ENCODE measurements around the gene PPY.
"Not testable (repeated sequence)": the region's sequence is repeated elsewhere in the genome, so short reads cannot be mapped to it uniquely, and the experiment has no call there.

PPY gene

DNA sequence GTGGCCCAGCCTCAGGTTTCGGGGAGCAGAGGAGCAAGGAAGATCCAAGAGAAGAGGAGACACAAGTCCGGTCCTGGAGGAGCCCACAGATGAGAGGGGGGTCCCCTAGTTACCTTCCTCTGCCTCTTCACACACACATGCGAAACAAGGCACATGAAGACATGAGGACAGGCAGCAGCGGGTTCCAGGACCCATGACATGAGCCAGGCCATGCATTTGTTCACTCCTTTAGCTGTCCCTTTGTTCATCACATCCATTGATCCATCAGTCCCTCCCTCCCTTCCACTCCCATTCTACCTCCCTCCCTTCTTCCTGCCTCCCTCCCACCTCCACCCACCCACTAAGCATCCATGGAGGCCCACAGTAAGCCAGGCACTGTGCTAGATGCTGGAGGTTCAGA, 9.4 kb downstream of the PPY start:
- H3K27me3 ChIP-seq (ENCODE audit: control insufficient read depth, insufficient read depth, low read length): 0 out of 2 replicates have a peak, but pooled peaks cover 2% of the 10 kb centered on the region

DNA sequence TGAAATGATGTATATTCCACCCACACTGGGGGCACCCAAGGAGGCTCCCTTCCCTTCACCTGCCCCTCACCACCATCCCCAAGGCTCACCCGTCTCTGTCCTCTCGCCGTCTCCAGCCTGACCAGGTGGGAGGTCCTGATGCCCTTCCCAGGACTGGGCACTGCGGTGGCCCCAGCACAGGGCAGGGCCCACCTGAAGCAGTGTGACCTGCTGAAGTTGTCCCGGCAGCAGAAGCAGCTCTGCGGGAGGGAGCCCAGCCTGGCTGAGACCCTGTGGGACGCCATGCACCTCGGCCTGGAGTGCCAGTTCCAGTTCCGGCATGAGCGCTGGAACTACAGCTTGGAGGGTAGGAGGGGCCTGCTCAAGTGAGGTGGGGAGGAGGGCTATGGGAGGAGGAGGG, 9.9 kb downstream of the PPY start:
- DNase-seq (ENCODE audit: low read depth, low spot score): no peak

More for the DNA sequence above, 9.4 kb downstream of the PPY start:
- H3K4me3 ChIP-seq (ENCODE audit: low read length): no peak overlapping the region
- DNase-seq (ENCODE audit: low read depth, low spot score): no peak
- H3K27ac ChIP-seq (ENCODE audit: low read length): no peak overlapping the region
- WGBS (ENCODE audit: insufficient coverage, insufficient read length): no CpG with 5 or more reads among the region's 4 CpGs
- H3K4me1 ChIP-seq (ENCODE audit: control insufficient read depth, insufficient read depth, low read length): 0 out of 2 replicates have a peak, but pooled peaks cover 1% of the 10 kb centered on the region
- H3K9me3 ChIP-seq (ENCODE audit: control insufficient read depth, insufficient read depth, low read length): no peaks in the 10 kb centered on the region
- no peaks in the 10 kb centered on the region for H3K36me3 ChIP-seq (ENCODE audit: control insufficient read depth, insufficient read depth, low read length)

DNA sequence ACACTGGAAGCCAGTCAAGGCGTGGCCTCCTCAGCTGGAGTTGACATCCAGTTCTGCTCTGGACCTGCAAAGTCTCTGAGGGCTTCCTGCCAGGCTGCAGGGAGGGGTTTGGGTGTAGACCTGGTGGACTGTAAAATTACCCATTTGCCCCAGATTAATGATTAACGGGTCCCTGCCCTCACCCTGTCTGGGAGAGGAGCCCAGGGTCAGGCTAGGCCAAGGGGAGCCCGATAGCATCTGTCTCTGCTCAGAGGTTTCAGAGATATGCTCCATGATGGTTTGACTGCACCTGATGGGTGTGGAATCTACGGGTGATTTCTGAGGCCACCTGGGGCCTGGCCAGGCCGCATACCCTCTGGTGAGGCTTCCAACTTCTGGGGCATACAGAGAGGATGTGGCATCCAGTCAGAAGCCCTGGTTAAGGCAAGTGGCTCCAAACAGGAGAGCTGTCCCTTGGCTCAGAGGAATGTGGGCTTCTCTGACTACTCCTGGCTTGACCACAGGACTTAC, 11.2 kb downstream of the PPY start:
- H3K27ac ChIP-seq (ENCODE audit: low read length): no peak overlapping the region
- no CpG with 5 or more reads among the region's 5 CpGs for WGBS (ENCODE audit: insufficient coverage, insufficient read length)
- no peak overlapping the region for H3K4me3 ChIP-seq (ENCODE audit: low read length)
- no peak for DNase-seq (ENCODE audit: low read depth, low spot score)
- H3K27me3 ChIP-seq (ENCODE audit: control insufficient read depth, insufficient read depth, low read length): peaks cover 14% of the 10 kb centered on the region; the same call in 1 of the 2 replicates
- H3K4me1 ChIP-seq (ENCODE audit: control insufficient read depth, insufficient read depth, low read length): peaks cover 5% of the 10 kb centered on the region; the same call in 1 of the 2 replicates
- no peaks in the 10 kb centered on the region for H3K36me3 ChIP-seq (ENCODE audit: control insufficient read depth, insufficient read depth, low read length)
- H3K9me3 ChIP-seq (ENCODE audit: control insufficient read depth, insufficient read depth, low read length): no peaks in the 10 kb centered on the region

More for the DNA sequence above, 9.9 kb downstream of the PPY start:
- Histone ChIP-seq H3K36me3 (ENCODE audit: control insufficient read depth, insufficient read depth, low read length) (no peaks in the 10 kb centered on the region), H3K4me3 (ENCODE audit: low read length) (no peak overlapping the region), H3K4me1 (ENCODE audit: control insufficient read depth, insufficient read depth, low read length) (0 out of 2 replicates have a peak, but pooled peaks cover 1% of the 10 kb centered on the region), H3K9me3 (ENCODE audit: control insufficient read depth, insufficient read depth, low read length) (no peaks in the 10 kb centered on the region), H3K27me3 (ENCODE audit: control insufficient read depth, insufficient read depth, low read length) (peaks cover 6% of the 10 kb centered on the region; the same call in 1 of the 2 replicates), H3K27ac (ENCODE audit: low read length) (no peak overlapping the region)
- no CpG with 5 or more reads among the region's 10 CpGs for WGBS (ENCODE audit: insufficient coverage, insufficient read length)

DNA sequence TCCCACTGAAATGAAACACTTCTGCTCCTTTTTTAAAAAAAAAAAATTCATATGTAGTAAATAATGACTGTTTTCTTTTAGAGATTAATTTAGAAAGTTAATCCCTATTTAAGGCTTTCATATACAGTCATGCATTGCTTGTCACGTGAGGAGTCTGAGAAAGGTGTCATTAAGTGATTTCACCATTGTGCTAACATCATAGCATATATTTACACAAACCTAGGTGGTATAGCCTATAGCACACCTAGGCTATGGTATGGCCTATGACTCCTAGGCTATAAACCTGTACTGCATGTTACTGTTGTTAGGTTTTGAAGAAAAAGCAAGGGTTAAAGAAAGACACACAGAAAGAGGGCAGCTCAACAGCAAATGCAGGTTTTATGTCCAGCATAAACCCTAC, 13.7 kb downstream of the PPY start:
- H3K4me3 ChIP-seq (ENCODE audit: low read length): no peak overlapping the region
- H3K36me3 ChIP-seq (ENCODE audit: control insufficient read depth, insufficient read depth, low read length): no peaks in the 10 kb centered on the region
- no peaks in the 10 kb centered on the region for H3K9me3 ChIP-seq (ENCODE audit: control insufficient read depth, insufficient read depth, low read length)
- WGBS (ENCODE audit: insufficient coverage, insufficient read length): no CpG with 5 or more reads among the region's 1 CpG
- H3K27ac ChIP-seq (ENCODE audit: low read length): no peak overlapping the region
- H3K4me1 ChIP-seq (ENCODE audit: control insufficient read depth, insufficient read depth, low read length): peaks cover 3% of the 10 kb centered on the region; the same call in 1 of the 2 replicates
- DNase-seq (ENCODE audit: low read depth, low spot score): no peak
- peaks cover 15% of the 10 kb centered on the region; the same call in 1 of the 2 replicates for H3K27me3 ChIP-seq (ENCODE audit: control insufficient read depth, insufficient read depth, low read length)

DNA sequence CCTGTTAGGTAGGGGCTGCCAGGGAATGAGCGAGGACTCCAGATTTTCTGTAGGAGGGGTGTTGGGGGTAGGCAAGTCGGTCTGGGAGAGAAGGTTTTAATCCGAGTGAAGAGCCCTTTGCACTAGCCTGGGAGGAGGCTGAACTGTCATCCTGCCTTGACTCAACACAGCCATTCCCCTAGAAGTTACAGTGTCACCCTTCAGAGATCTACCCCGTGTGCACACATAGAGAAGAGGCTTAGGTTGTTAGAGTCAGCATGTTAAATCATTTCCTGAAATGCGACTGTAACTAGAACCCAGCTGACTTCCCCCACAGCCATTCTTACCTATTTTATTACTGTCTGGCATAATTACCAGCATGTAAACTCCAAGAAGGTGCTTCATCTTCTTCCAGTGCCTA, 14.3 kb downstream of the PPY start:
- H3K36me3 ChIP-seq (ENCODE audit: control insufficient read depth, insufficient read depth, low read length); H3K9me3 ChIP-seq (ENCODE audit: control insufficient read depth, insufficient read depth, low read length); H3K4me1 ChIP-seq (ENCODE audit: control insufficient read depth, insufficient read depth, low read length); DNase-seq (ENCODE audit: low read depth, low spot score); H3K4me3 ChIP-seq (ENCODE audit: low read length); H3K27ac ChIP-seq (ENCODE audit: low read length): not testable (repeated sequence)
- WGBS (ENCODE audit: insufficient coverage, insufficient read length): no CpG with 5 or more reads among the region's 5 CpGs
- peaks cover 15% of the 10 kb centered on the region; the same call in 1 of the 2 replicates for H3K27me3 ChIP-seq (ENCODE audit: control insufficient read depth, insufficient read depth, low read length)

DNA sequence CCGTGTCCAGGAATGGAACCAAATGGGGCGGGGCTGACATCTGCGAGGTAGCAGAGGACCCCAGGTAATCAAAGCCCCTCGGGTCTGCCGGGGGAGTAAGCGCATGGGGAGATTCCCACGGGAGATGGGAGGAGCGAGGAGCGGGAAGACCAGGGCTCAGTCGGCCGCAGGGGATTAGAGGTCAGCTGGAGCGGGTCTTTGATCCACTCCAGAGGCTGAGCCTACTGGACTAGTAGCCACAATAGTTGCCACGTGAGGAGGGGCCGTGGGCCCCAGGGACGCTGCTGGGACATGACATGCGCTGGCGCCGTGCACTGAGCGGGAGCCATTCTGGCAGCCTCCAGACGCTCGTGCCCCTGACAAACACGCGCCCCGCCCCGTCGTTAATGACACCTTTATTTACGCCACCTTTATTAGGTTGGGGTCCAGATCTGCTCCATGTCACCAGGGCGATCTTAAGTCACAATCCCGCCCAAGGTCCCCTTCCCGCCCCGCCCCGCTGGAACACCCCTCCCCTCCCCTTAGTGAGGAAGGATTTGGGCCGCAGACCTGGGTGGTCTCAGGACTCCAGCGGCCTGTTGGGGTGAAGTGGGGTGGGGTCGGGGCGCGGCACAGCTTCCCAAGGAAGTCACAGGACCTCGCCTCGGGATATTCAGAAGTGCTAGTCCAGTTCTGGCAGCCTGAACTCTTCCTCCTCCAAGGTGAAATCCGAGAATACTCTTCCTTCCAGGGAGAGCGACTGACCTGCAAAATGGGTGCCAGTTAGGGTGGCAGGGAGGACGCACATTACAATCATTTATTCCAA, 15.0 kb downstream of the PPY start:
- H3K9me3 ChIP-seq (ENCODE audit: control insufficient read depth, insufficient read depth, low read length): no peaks in the 10 kb centered on the region
- H3K4me3 ChIP-seq (ENCODE audit: low read length): peak overlapping the region; percentile 24; the same call in 1 of the 2 replicates
- H3K36me3 ChIP-seq (ENCODE audit: control insufficient read depth, insufficient read depth, low read length): no peaks in the 10 kb centered on the region
- no CpG with 5 or more reads among the region's 42 CpGs for WGBS (ENCODE audit: insufficient coverage, insufficient read length)
- peaks cover 3% of the 10 kb centered on the region; the same call in 1 of the 2 replicates for H3K4me1 ChIP-seq (ENCODE audit: control insufficient read depth, insufficient read depth, low read length)
- H3K27me3 ChIP-seq (ENCODE audit: control insufficient read depth, insufficient read depth, low read length): peaks cover 15% of the 10 kb centered on the region; the same call in 1 of the 2 replicates
- DNase-seq (ENCODE audit: low read depth, low spot score): no peak
- no peak overlapping the region for H3K27ac ChIP-seq (ENCODE audit: low read length)

DNA sequence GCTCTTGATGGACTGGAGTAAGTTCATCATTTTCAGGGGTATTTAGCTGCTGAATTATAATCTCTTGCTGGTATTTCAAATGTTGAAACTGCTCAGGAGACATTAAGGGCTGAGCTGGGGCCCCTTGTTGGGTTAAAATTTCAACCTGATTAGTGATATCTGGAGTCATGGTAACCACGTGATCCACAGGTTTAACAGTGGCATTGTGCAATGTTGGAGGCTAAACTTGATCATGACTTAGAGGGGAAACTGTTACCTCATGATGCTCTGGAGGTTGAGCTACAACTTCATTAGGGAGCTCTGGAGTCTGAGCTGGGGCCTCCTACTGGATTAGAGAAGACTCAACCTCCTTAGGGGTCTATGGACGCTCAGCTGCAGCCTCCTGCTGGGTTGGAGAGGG, 17.7 kb downstream of the PPY start:
- Histone ChIP-seq H3K27me3 (ENCODE audit: control insufficient read depth, insufficient read depth, low read length) (peaks cover 15% of the 10 kb centered on the region; the same call in 1 of the 2 replicates), H3K36me3 (ENCODE audit: control insufficient read depth, insufficient read depth, low read length) (no peaks in the 10 kb centered on the region), H3K4me3 (ENCODE audit: low read length) (no peak overlapping the region), H3K9me3 (ENCODE audit: control insufficient read depth, insufficient read depth, low read length) (no peaks in the 10 kb centered on the region), H3K4me1 (ENCODE audit: control insufficient read depth, insufficient read depth, low read length) (peaks cover 3% of the 10 kb centered on the region; the same call in 1 of the 2 replicates), H3K27ac (ENCODE audit: low read length) (no peak overlapping the region)
- WGBS (ENCODE audit: insufficient coverage, insufficient read length): no CpG with 5 or more reads among the region's 2 CpGs
- DNase-seq (ENCODE audit: low read depth, low spot score): no peak

DNA sequence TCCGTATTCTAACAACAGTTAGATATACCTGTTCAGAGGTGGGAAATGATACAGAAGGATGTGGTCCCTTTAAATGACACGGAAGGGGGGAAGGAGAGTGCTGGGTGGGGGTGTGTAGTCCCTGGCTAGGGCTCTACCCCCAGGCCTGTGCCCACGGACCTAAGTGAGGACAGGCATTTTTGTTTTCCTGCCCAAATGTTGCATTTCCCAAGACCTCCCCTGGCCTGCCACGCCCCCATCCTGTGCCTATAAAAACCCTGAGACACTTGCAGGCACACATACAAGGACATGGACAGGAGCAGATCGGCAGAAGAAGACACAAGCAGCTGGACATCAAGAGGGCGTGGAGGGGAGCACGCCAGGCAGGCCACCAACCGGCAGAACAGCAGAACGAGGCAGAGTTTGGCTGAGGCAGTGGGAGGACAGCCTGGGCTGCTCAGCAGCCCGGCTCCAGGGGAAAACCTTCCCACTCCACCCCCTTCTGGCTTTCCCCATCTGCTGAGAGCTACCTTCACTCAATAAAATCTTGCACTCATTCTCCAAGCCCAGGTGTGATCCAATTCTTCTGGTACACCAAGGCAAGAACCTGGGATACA, 21.7 kb downstream of the PPY start:
- no peak overlapping the region for H3K27ac ChIP-seq (ENCODE audit: low read length)
- WGBS (ENCODE audit: insufficient coverage, insufficient read length): no CpG with 5 or more reads among the region's 10 CpGs
- H3K4me3 ChIP-seq (ENCODE audit: low read length): no peak overlapping the region
- no peak for DNase-seq (ENCODE audit: low read depth, low spot score)
- H3K4me1 ChIP-seq (ENCODE audit: control insufficient read depth, insufficient read depth, low read length): peaks cover 5% of the 10 kb centered on the region
- no peaks in the 10 kb centered on the region for H3K36me3 ChIP-seq (ENCODE audit: control insufficient read depth, insufficient read depth, low read length)
- no peaks in the 10 kb centered on the region for H3K27me3 ChIP-seq (ENCODE audit: control insufficient read depth, insufficient read depth, low read length)
- no peaks in the 10 kb centered on the region for H3K9me3 ChIP-seq (ENCODE audit: control insufficient read depth, insufficient read depth, low read length)

DNA sequence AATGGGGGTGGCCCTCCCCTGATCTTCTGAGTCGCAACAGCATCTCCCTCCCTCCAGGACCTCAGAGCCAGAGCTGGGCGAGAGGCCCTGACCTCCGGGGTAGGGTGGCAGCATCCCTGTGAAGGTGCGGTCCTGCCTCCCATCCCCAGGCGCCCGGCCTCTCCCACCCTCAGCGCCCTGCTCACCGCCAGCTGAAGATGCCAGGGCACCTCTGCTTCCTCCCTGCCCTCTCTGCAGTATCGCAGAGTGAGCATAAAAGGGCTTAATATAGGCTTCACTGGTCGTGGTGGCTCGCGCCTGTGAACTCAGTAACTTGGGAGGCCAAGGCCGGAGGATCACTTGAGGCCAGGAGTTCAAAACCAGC, 24.3 kb downstream of the PPY start:
- H3K27me3 ChIP-seq (ENCODE audit: control insufficient read depth, insufficient read depth, low read length): no peaks in the 10 kb centered on the region
- WGBS (ENCODE audit: insufficient coverage, insufficient read length): no CpG with 5 or more reads among the region's 13 CpGs
- peaks cover 5% of the 10 kb centered on the region for H3K4me1 ChIP-seq (ENCODE audit: control insufficient read depth, insufficient read depth, low read length)
- H3K36me3 ChIP-seq (ENCODE audit: control insufficient read depth, insufficient read depth, low read length): no peaks in the 10 kb centered on the region
- DNase-seq (ENCODE audit: low read depth, low spot score): no peak
- no peaks in the 10 kb centered on the region for H3K9me3 ChIP-seq (ENCODE audit: control insufficient read depth, insufficient read depth, low read length)
- no peak overlapping the region for H3K4me3 ChIP-seq (ENCODE audit: low read length)
- H3K27ac ChIP-seq (ENCODE audit: low read length): no peak overlapping the region

DNA sequence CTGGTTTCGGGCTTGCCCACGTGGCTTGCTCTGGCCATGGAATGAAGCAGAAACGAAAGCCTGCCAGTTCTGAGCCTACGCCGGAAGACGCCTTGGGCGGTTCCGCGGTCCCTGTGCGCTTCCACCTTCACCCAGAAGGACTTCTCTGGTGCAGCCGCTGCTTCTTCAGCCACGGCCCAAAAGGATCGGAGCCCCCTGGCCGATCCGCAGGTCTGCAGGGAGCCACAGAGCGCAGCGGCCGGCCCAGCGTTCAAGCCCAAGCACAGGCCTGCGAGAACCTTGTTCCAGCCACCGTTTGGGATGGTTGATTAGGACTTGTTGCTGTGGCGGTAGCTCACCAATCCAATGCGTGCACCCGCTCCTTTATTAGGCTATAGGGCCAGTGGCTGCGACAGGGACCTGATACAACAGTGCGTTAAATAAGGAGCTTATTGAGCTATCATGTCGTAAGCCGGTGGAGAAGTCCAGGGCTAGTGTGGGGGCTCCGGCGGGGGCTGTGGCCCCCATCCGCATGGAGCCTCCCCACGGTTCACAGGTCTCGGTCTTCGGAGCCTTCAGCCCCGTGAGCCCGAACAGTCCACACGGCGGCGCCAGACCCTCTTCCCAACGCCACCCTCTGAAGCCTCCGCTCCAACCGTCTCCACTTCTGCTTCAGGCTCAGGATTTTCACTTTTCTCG, 24.8 kb downstream of the PPY start:
- Histone ChIP-seq H3K9me3 (ENCODE audit: control insufficient read depth, insufficient read depth, low read length) (no peaks in the 10 kb centered on the region), H3K27ac (ENCODE audit: low read length) (no peak overlapping the region), H3K4me1 (ENCODE audit: control insufficient read depth, insufficient read depth, low read length) (peaks cover 5% of the 10 kb centered on the region), H3K4me3 (ENCODE audit: low read length) (peak overlapping the region; percentile 3; the same call in 1 of the 2 replicates), H3K36me3 (ENCODE audit: control insufficient read depth, insufficient read depth, low read length) (no peaks in the 10 kb centered on the region), H3K27me3 (ENCODE audit: control insufficient read depth, insufficient read depth, low read length) (no peaks in the 10 kb centered on the region)
- WGBS (ENCODE audit: insufficient coverage, insufficient read length): no CpG with 5 or more reads among the region's 43 CpGs
- DNase-seq (ENCODE audit: low read depth, low spot score): no peak
